ENCODE results near the gene COL6A3.
A peak's percentile ranks its signal among the peaks of the same experiment; 100 is the strongest.
"Not testable (repeated sequence)": the region's sequence is repeated elsewhere in the genome, so short reads cannot be mapped to it uniquely, and the experiment has no call there.

Gene COL6A3

DNA sequence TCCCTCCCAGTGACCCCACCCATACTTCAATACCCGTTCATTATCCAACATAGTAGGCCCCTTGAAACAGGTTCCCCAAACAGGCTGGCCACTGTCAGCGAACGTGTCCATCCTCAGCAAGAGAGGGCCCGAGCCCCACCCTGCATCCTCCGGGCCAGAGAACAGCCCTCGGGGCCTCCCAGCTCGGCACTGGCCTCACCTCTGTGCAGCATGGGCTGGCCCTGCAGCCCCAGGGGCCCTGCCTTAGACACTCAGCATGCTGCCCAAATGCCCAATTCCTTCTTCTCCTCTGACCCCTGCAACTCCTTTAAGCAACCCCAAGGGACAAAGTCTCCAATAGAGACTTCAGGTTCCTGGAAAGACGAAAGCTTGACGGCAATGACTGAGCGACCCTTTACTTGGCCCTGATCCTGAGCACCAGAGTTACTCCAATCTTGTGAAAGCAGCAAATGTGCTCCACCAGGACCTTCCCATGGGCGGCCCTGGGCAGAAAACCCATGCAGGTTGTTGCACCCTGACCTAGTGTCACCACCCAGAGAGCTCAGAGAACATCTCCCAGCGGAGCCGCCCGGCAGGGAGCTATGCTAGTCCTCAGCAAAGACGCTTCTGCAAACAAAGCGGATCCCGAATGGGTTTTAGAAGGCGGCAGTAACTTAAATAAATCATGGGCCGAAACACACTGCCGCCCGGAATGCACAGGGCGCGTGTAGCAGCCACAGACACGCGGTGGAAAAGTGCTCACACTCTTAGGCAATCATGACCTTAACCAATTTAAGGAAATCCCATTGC, 782 bp downstream of the COL6A3 start:
- DNase-seq: no peak

DNA sequence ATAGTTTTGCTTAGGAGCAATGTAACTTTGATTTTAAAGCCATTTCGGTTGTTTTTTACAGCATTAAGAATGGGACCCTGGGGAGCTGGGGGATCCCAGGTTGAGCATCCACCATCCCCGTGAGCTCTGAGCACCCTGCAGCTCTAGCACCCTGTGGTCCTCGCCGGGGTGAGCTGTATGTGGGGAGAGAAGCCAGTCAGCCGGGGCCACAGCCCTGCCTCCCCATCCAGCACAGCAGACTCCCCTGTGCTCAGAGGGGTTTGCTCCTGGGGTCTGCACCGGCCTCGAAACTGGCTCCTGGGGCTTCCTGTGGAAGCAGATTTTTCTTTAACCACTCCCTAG, 1.3 kb downstream of the COL6A3 start:
- no peak for DNase-seq

DNA sequence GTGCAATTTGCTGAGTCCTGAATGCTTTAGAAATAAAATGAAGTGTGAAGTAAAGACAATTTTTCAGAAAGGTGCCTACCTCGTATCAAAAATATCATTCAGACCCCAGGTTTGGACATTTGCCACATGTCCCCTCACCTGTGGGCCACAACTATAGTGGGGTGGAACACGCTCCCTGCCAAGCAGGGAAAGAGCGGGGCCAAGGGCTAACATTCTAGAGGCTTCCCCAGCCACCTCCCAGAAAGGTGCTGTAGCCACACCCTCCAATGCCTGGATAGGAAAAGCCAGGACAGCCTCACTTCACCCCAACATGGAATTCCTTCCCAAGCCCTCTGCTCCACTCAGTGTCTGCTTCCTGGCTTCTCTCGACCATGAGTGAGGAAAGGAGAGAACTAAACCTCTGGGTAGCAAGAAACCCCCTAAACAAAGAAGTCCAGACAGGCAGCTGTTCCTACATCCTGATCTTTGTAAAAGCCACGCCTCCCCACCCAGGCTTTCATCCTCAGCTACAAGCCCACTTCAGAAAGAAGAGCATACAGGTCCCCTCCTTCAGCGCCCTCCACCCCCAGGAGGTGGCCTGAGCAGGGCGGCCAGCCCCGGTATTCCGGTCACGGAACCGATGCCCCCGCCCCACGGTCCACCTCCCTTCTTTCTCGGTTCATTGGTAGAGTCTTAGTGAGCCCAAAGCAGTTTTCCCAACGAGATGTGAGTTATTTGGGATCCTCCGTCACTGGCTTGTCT, 2.1 kb downstream of the COL6A3 start:
- DNase-seq: no peak

DNA sequence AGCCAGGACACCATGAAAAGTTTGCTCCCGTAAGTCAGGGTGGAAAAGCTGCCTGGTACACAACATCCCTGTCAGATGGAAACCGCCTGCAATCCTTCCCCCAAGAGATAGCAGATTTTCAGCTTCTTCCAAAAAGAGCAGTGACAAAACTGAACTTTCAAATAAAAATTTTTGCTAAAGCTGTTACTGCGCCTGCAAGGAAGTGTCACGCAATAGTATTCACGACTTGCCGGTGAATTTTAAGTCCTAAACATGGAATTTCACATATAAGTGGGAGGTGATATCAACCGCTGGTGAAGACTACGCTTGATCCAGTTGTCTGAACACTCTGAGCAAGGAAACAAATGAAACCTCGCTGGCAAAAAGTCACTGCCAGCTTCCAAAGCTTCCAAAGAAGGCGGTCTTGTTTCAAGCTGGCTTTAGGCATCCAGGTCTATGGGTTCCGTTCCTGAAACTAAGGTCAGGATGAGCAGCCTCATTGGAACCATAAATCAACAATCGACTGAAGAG, 2.8 kb downstream of the COL6A3 start:
- no peak for DNase-seq

DNA sequence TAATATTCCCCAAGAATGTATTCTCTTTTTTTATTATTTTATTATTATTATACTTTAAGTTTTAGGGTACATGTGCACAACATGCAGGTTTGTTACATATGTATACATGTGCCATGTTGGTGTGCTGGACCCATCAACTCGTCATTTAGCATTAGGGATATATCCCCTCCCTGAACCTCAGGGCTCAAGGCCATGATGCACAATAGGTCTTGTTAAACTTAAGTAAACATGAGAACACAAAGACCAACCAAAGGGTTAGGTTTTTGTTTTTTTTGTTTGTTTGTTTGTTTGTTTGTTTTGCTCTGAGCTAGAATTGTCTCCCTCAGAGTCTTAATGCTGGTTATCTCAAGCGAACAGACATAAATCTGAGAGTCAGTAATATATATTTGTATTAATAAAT, 4.7 kb downstream of the COL6A3 start:
- DNase-seq: not testable (repeated sequence)

DNA sequence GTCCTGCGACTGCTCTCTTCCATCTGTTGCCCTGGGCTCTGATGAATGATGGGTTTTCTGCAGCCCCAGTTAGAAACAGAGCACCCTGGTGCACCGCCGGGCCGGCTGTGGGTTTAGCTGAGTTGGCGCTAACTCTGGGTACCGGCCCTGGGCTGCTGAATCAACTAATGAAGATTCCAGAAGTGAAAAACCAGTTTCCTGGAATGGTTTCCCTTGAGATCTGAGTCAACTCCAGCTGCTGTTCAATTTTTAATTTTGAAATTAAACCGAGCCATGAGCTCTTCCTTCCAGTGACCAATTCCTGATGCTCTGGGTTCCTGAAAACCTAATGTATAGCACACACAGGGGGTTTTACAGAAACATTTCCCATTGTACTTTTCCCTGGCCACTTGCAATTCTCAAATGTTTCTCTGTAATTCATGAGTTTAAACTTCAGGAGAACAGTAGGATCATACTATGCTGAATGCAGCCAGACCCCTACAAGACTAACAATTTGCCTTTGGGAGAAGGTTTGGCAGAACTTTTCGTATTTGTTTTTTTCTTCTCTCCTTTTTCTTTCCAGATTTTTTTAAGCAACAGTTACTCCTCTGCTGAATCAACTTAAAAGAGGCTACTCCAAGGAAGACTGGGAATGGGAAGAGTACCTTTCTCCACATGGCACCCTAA, 5.5 kb downstream of the COL6A3 start:
- no peak for DNase-seq

DNA sequence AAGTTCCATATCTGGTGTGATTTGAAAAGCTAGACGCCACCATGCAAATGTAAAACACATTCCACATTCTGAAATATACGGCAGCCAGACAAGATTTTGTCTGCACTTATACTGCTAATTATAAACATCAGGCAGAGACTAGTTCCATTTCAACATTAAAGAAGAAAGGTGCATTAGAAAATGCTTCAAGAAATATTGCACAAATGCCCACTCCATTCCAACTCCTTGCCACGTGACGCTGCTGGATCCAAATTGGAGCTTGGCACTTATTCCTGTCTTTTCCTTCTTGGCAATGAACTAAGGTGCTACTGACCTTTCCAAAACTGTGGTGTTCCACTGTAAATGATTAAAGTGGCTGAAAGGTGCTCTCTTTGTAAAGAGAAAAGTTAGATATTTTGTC, 6.3 kb downstream of the COL6A3 start:
- DNase-seq: no peak

DNA sequence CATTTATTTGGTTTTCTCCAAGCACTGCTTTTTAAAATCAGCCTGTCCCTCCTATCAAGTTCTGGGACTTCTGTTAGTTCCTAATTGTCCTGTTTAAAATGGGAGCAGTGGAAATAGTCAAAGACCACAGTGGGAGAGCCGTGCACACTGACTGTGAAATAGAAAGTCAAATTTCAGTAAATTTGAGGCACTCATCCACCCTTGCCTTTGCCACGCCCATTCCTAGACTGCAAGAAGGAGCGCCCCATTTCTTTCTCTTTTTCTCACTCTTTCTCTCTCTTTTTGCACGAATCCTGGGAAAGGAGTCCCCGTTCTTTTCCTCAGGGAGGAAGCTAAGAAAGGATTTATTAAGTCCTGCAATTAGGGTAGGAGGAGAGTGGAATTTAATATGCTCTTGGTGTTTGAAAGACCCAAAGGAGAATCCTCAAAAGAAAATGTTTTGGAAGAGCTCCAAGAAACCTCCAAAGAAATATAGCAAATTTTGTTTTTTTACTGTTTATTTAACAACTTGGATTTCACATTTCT, 7.5 kb downstream of the COL6A3 start:
- no peak for DNase-seq

DNA sequence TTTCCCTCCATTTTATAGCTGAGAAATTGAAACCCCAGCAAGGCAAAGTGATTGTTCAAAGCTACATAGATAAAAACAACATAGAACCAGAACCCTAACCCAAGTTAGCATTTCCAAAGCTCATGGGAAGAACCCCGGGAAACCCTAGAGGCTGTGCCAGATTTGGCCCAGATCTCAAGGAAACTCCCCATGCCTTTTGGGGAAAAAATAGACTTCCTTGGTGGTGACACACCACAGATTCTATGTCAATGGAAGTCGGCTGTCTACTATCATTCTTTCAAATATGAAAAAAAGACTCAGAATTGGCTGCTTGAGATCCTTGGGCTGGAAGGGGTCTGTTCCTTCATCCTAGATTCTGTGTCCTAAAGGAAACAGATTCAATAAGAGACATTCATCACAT, 8.4 kb downstream of the COL6A3 start:
- DNase-seq: no peak

DNA sequence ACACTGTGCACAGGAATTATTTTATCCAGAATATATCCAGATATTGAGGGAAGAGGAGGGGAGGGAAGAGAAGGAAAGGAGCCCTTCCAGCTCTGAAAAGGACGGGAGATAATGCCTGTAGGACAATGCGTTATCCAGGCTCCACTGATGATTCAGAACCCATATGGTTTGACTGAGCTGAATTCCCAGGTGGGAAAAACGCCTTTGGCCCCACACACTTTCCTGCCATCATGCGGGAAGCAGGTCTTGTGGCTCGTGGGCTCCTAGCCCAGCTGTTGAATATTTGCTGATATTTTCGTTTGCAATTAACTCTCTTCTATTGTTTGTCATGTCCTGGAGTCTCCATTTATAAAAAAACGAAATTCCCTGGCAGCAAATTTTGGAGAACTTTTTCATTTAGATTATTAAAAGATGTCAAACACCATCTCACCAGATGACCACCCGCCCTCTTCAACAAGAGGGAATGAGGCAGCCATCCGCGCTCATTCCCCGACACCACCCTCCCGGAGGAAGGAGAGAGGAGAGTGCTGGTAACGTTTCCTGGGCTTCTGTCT, 8.9 kb downstream of the COL6A3 start:
- DNase-seq: peak in 1 of 2 experiments; percentile 1

DNA sequence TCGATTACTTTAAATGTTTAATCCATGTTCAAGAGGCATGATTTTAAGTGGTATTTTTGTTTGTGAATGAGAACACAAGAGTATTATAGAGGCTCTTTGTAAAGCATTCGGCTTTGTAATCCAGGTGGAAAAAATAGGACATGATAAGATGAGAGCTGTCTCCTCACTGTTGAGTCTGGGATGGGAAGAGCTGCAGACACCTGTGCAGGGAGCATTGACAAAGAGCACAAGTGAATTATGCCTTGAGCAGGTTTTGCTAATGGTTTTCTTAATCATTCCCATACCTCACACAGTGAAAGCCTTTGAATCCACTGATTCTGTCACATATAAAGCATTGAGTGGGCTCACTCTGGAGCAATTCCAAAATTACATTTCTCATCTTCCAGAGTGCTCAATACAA, 9.6 kb downstream of the COL6A3 start:
- DNase-seq: no peak

DNA sequence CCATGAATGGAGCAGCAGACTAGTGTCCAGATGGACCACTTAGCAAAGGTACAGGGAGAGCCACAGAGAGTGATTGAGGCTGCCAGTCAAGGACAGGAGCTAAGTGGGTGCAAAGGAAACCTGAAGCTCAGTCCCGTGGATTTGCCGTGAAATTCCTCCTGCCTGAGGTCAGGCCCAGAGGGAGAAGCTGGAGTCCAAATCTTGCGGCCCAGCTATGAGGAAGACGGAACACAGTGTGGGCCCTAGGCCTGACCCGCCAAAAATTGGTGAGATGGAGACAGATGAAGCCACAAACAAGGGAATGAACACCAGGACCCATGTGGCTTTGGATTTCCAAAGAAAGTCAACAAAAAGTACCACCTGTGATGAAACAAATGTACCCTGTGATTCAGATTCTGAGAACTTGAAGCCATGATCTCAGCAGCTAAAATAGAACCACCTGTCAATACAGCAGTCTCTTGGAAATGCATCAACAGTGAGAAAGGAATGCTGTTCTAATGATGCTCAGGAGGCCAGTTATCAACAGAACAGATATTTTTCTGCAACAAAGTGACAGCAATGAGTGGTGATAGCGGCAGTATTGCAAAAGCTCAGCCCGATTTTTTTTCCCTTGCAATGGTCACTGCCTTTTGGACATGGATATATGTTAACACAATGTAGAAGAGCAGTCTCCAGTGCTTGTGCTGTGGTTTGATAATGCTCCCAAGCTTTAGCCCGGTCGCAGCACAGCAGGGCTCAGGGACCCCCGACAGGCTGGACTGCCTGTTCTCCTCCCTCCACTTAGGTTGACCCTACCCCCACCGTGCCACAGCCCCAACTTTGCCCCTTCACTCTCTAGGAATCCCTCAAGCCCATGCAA, 10.7 kb downstream of the COL6A3 start:
- peak in 1 of 2 experiments; percentile 20 for DNase-seq

DNA sequence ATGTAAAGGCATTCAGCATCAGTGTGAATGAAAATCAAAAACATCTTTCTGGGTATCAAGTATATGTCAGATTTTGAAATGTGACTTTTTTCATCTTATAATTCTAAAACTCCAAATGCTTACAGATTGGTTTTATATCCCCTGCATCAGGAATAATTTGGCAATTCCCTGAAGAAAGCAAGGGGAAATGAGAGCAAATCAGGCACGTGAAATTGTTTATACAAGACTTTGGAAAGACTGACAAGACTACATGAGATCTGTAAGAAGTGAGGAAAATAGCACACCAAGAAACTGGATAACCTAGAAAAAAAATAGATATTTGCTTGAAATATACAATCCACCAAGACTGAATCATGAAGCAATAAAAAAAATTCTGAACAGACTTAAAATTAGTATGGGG, 13.8 kb downstream of the COL6A3 start:
- no peak for DNase-seq

DNA sequence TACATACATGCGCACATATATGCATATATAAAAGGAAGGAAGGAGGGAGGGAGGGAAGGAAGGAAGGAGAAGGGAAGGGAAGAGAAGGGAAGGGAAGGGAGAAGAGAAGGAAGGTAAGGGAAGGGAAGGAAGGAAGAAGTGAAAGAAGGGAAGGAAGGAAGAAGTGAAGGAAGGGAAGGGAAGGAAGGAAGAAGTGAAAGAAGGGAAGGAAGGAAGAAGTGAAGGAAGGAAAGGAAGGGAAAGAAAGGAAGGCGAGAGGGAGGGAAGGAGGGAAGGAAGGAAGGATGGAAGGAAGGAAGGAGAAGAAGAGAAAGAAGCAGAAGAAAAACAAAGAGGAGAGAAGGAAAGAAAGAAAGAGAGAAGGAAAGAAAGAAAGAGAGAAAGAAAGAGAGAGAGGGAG, 16.9 kb downstream of the COL6A3 start:
- no peak for DNase-seq

DNA sequence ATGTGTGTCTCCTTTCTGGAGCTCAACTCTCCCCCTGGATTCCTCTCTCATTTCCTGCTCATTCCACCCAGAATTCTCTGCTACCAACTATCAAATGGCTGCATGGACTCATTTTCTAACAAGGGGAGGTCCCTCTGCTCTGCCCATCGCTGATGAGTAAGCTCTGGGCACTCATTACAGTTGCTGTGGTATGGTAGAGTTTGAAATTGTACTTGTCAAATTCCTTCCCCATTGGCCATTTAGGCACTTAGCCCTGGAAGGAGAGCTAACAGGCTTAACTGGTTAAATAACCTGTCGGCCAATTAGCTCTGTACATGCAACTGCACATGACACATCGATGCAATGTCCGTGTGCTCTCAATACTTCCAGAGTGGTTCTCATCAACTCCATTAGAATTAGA, 20.4 kb downstream of the COL6A3 start:
- no peak for DNase-seq

DNA sequence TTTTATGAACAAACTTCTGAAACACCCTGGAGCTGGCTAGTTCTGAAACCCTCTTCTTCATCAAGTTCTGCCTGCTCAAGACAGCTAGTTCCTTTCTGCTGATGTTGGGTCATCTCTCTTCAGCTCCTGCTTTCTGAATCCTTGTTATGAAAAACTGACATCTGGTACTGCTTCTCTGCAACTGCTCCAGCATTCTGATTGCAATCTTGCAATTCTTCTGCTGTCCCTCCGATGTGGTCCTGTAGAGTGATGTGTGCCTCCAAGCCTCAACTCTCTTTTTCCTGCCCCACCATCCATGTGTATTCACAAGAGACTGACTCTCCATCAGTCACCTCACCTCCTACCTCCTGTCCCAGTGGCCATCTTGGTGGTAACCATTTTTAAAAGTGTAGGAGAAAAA, 21.8 kb downstream of the COL6A3 start:
- no peak for DNase-seq

DNA sequence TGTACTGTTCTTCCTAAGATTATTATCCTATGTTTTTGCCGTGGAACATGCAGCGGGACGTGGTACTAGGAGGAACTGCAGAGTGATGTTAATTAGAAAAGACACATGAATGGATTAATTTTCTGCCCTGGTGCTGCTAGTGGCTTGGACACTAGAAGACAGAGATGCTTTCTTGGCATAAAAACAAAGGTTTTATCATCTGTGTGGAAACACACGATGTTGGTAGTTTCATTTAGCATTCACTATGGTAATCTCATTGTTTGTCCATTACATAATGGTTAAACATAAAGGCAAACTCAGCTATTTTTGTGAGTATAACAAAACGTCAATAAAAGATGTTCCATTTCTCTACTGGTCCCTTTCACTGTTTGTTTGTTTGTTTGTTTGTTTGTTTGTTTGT, 22.8 kb downstream of the COL6A3 start:
- no peak for DNase-seq

DNA sequence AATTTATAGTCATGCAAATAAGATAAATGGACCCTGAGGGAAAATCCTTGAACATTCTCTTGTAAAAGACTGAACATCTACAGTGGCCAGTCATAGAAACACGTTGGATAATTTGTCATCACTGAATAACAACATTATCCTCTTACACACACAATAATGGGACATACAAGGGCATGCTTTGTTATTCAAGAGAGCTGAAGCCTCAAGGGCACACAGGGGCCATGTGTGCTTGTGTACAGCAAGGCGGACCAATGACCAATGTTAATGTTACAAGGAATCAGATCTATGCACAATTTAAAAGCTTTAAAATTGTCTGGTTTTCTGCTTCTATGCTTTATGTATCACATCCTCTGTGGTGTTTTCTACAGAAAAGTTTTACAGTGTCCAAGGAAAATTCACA, 23.7 kb downstream of the COL6A3 start:
- no peak for DNase-seq

DNA sequence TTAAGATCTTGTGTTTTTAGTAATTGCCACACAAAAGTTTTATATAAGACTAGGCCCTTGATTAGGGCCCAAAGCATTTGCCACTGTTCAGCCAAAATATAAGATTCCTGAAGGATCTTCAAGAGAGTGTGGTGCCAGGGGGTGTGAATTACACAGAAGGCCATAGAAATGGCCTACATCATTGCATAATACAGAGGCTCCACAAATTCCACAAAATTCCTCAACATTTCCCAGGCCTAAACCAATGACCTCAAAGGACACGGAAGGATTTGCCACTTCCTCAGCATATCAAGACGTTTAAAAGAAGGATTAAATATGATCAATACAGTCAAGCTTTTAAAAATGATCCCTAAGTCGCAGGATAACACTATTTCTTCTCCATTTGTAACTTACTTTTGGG, 24.1 kb downstream of the COL6A3 start:
- no peak for DNase-seq

DNA sequence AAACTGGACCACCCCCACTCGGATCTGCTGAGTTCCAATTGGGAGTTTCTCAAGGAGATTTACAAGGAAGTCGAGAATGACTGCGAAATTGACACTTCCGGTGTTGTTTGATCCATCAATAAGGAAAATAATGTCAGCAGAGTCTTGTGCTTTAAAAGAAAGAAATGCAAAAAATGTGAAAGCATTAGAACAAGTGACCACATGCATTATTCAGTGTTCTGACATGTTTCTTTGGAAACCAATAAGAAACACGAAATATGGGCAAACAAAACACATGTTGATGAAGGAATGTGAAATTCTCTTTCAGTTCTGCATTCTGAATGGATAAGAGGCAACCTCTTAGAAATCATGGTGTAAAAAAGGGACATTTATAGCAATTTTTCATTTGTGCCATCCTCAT, 25.9 kb downstream of the COL6A3 start:
- no peak for DNase-seq

DNA sequence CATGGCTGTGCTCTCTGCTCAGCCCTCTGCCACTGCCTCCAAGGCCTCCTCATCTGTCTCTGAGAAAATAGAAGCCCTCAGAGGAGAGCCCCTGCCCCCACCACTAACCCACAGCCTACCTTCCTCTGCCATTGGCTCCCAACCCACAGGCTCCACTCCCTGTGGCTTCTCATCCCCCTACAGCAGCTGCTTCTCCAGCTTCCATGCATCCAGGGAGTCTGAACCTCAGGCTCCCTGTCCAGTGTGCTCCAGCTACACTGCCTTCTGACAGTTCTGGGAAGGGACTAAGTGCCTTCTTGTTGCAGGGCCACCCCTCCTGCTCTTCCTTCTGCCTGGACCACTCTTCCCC, 29.3 kb downstream of the COL6A3 start:
- no peak for DNase-seq

DNA sequence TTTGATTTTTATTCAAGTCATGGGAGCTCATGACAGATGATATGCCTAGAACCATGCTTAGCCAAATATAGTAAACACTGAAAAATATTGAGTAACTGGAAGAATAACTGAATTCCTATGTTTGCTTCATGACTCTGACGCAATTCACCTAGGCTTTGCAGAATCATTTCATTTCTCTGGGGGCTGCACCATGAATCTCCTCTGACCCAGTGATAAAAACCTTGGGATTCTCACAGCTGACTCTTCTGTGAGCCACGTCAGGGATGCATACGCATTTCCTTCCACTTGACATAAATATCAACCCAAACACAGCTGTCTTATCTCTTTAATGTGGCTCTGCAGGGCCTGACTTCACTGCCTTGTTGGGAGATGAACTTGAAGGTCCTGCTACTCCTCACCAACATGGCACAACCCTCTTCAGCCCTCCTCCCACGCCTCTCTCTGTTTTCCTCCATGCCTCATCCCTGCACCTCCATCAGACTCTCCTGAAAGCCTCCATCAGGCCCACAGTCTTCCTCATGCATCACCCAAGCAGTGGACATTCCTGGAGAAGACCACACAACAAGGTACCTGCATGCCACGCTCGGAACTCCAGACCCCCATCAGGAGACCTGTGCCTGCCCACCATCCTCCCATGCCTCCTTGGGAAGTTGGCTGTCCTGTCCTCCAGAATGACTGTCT, 29.8 kb downstream of the COL6A3 start:
- no peak for DNase-seq

All from NCI-H524 (cell line).